HG03558 (cell line): Measurements from ENCODE around the gene FAM135A.
A peak's percentile ranks its signal among the peaks of the same experiment; 100 is the strongest.

Experiments
- ATAC-seq: cut with Tn5 transposase; IDR thresholded peaks from one replicate; pipeline ENCODE4 v1.9.1; 2021; ENCODE audit warnings: moderate number of reproducible peaks; ENCODE audit not compliant: unreplicated experiment; ENCODE audit errors: extremely low read depth

FAM135A gene

GRCh38 chr6:70395301-70395672, 18.0 kb upstream of the FAM135A start:
- no peak for ATAC-seq

- no peak for ATAC-seq
Observed at GRCh38 chr6:70396163-70396562, 17.1 kb upstream of the FAM135A start.

GRCh38 chr6:70396796-70397729, 16.2 kb upstream of the FAM135A start:
- ATAC-seq = no peak

GRCh38 chr6:70398783-70399728, 14.3 kb upstream of the FAM135A start:
- no peak for ATAC-seq

GRCh38 chr6:70404658-70405057, 8.7 kb upstream of the FAM135A start:
- no peak for ATAC-seq

- ATAC-seq = no peak
Observed at GRCh38 chr6:70409216-70409615, 4.1 kb upstream of the FAM135A start.

GRCh38 chr6:70411542-70412251, 1.6 kb upstream of the FAM135A start:
- ATAC-seq = no peak

- ATAC-seq = peak; percentile 7
Observed at GRCh38 chr6:70412252-70413113, 825 bp upstream of the FAM135A start.

- ATAC-seq = no peak
Observed at GRCh38 chr6:70413992-70414494, 735 bp downstream of the FAM135A start.

GRCh38 chr6:70414813-70415212, 1.5 kb downstream of the FAM135A start:
- ATAC-seq = no peak

GRCh38 chr6:70415247-70415646, 1.9 kb downstream of the FAM135A start:
- no peak for ATAC-seq

GRCh38 chr6:70415660-70416059, 2.4 kb downstream of the FAM135A start:
- ATAC-seq = no peak

- no peak for ATAC-seq
Observed at GRCh38 chr6:70421509-70421908, 8.2 kb downstream of the FAM135A start.

GRCh38 chr6:70423189-70424134, 10.2 kb downstream of the FAM135A start:
- no peak for ATAC-seq

GRCh38 chr6:70424291-70424690, 11.0 kb downstream of the FAM135A start:
- no peak for ATAC-seq

GRCh38 chr6:70436320-70436719, 23.0 kb downstream of the FAM135A start:
- no peak for ATAC-seq

GRCh38 chr6:70445001-70445400, 31.7 kb downstream of the FAM135A start:
- no peak for ATAC-seq
